ENCODE measurements around the gene SEC14L3. TPM values are rescaled to one million over a fixed set of nuclear protein-coding genes. Genes with fewer than 3 reads are reported as not detected.

The SEC14L3 gene
- polyA plus RNA-seq, 3 donors: not detected

- no peaks in the 10 kb centered on the region for H3K36me3 Mint-ChIP-seq
- intact Hi-C loops (cut with micrococcal nuclease): no loop called here
- peaks cover 0 to 12% (median 6%) of the 10 kb centered on the region in 7 donors for H3K9me3 Mint-ChIP-seq
- Histone ChIP-seq H3K4me3 (replicated peaks in 1 of 3; ENCODE audit: low read depth in 2 of 3, low read length in 3 of 3) (no peak overlapping the region), H2AFZ (ENCODE audit: insufficient read depth, low read depth, low read length, poor library complexity, severe bottlenecking) (no peak overlapping the region), H3K4me1 (ENCODE audit: control insufficient read depth in 1 of 2, insufficient read depth in 2 of 2, low read length in 2 of 2) (no peaks in the 10 kb centered on the region), H3K9ac (ENCODE audit: insufficient read depth, low read length, poor library complexity, severe bottlenecking) (no peak overlapping the region), H3K9me3 (replicated peaks in 1 of 2; ENCODE audit: control insufficient read depth in 1 of 2, insufficient read depth in 1 of 2, low read length in 2 of 2) (peaks cover 0 to 3% of the 10 kb centered on the region in 2 donors), H3K27ac (ENCODE audit: low read depth in 1 of 2, low read length in 2 of 2) (no peak overlapping the region), H4K20me1 (ENCODE audit: insufficient read depth, low read length) (no peaks in the 10 kb centered on the region), H3K27me3 (ENCODE audit: control insufficient read depth in 2 of 2, insufficient read depth in 2 of 2, low read length in 2 of 2) (no peaks in the 10 kb centered on the region), H3K4me2 (replicated peaks; ENCODE audit: extremely low read depth, low read length, poor library complexity, severe bottlenecking) (no peak overlapping the region), H3K79me2 (ENCODE audit: insufficient read depth, low read length) (no peaks in the 10 kb centered on the region), H3K36me3 (replicated peaks in 1 of 2; ENCODE audit: control insufficient read depth in 1 of 2, insufficient read depth in 2 of 2, low read length in 2 of 2) (no peaks in the 10 kb centered on the region)
- TF ChIP-seq, protein P1, sequence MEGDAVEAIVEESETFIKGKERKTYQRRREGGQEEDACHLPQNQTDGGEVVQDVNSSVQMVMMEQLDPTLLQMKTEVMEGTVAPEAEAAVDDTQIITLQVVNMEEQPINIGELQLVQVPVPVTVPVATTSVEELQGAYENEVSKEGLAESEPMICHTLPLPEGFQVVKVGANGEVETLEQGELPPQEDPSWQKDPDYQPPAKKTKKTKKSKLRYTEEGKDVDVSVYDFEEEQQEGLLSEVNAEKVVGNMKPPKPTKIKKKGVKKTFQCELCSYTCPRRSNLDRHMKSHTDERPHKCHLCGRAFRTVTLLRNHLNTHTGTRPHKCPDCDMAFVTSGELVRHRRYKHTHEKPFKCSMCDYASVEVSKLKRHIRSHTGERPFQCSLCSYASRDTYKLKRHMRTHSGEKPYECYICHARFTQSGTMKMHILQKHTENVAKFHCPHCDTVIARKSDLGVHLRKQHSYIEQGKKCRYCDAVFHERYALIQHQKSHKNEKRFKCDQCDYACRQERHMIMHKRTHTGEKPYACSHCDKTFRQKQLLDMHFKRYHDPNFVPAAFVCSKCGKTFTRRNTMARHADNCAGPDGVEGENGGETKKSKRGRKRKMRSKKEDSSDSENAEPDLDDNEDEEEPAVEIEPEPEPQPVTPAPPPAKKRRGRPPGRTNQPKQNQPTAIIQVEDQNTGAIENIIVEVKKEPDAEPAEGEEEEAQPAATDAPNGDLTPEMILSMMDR (IDR thresholded peaks at IDR 0.05): no peak
- H3K27ac Mint-ChIP-seq: no peak overlapping the region
- WGBS (ENCODE audit: insufficient coverage): 100% methylated on average over 2 of the region's 4 CpGs
- no peaks in the 10 kb centered on the region for H3K4me1 Mint-ChIP-seq
- DNase-seq: no peak
- H3K27me3 Mint-ChIP-seq (ENCODE audit: low read depth in 3 of 3): peaks cover 8 to 10% (median 10%) of the 10 kb centered on the region in 3 donors
- no peak overlapping the region for H3K4me3 Mint-ChIP-seq
Observed at GRCh38 chr22:30514252-30514651, 42.4 kb upstream of the SEC14L3 start.

DNA sequence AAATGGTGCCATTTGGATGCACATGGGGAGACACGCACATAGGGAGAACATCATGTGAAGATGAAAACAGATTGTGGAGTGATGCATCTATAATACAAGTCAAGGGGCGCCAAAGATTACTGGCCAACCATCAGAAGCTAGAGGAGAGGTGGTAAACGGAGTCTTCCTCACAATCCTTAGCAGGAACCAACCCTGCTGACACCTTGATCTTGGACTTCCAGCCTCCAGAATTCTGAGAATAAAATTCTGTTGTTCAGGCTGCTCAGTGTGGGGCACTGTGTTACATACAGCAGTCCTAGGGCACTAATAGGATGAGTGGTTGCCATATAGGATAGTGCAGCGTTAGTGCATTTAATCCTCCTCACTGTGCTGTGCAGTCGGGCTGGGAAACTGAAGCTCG lies 41.6 kb upstream of the SEC14L3 start:
- WGBS (ENCODE audit: insufficient coverage): 100% methylated on average over 4 of the region's 6 CpGs
- Mint-ChIP-seq H3K27me3 (ENCODE audit: low read depth in 3 of 3) (peaks cover 5 to 12% (median 10%) of the 10 kb centered on the region in 3 donors), H3K4me3 (no peak overlapping the region), H3K4me1 (no peaks in the 10 kb centered on the region), H3K36me3 (no peaks in the 10 kb centered on the region), H3K9me3 (peaks cover 0 to 12% (median 6%) of the 10 kb centered on the region in 7 donors), H3K27ac (no peak overlapping the region)
- Histone ChIP-seq H3K36me3 (replicated peaks in 1 of 2; ENCODE audit: control insufficient read depth in 1 of 2, insufficient read depth in 2 of 2, low read length in 2 of 2) (no peaks in the 10 kb centered on the region), H3K4me1 (ENCODE audit: control insufficient read depth in 1 of 2, insufficient read depth in 2 of 2, low read length in 2 of 2) (no peaks in the 10 kb centered on the region), H3K4me2 (replicated peaks; ENCODE audit: extremely low read depth, low read length, poor library complexity, severe bottlenecking) (no peak overlapping the region), H2AFZ (ENCODE audit: insufficient read depth, low read depth, low read length, poor library complexity, severe bottlenecking) (no peak overlapping the region), H3K79me2 (ENCODE audit: insufficient read depth, low read length) (no peaks in the 10 kb centered on the region), H3K27ac (ENCODE audit: low read depth in 1 of 2, low read length in 2 of 2) (no peak overlapping the region), H4K20me1 (ENCODE audit: insufficient read depth, low read length) (no peaks in the 10 kb centered on the region), H3K27me3 (ENCODE audit: control insufficient read depth in 2 of 2, insufficient read depth in 2 of 2, low read length in 2 of 2) (no peaks in the 10 kb centered on the region), H3K4me3 (replicated peaks in 1 of 3; ENCODE audit: low read depth in 2 of 3, low read length in 3 of 3) (no peak overlapping the region), H3K9ac (ENCODE audit: insufficient read depth, low read length, poor library complexity, severe bottlenecking) (no peak overlapping the region), H3K9me3 (replicated peaks in 1 of 2; ENCODE audit: control insufficient read depth in 1 of 2, insufficient read depth in 1 of 2, low read length in 2 of 2) (peaks cover 0 to 3% of the 10 kb centered on the region in 2 donors)
- intact Hi-C loops (cut with micrococcal nuclease): no loop called here
- TF ChIP-seq, protein P1 (IDR thresholded peaks at IDR 0.05): no peak
- no peak for DNase-seq
